Gastrocnemius medialis (tissue), 4 donors: Measurements from ENCODE around the gene GOLGA3. TPM values are rescaled to one million over a fixed set of nuclear protein-coding genes. Genes with fewer than 3 reads are reported as not detected.

Source experiments
- ATAC-seq, 2 donors: fragments of 150-250 bp; one replicate each; pipeline ENCODE4 v1.9.1; 2016
- DNase-seq, 2 donors: peaks; one replicate each; pipeline ENCODE4 v3.0.0-alpha.2; 2019
- H3K27ac ChIP-seq, 4 donors: fragments of 200-600 bp; sonication (generic); 1 replicate in 1 of 4; 2 replicates in 3 of 4; pipeline ENCODE4 v1.5.1; 2016 to 2018; ENCODE audit warnings: mild to moderate bottlenecking in 2 of 4, moderate library complexity in 1 of 4
- H3K27me3 ChIP-seq, 3 donors: fragments of 200-600 bp; sonication (generic) in 2 of 3; 1 replicate in 1 of 3; 2 replicates in 2 of 3; pipeline versions ENCODE4 v1.5.1 to v1.6.0; 2016 to 2019; ENCODE audit warnings: mild to moderate bottlenecking in 1 of 3, moderate library complexity in 1 of 3
- H3K36me3 ChIP-seq, 2 donors: fragments of 200-600 bp; sonication (generic) in 1 of 2; one replicate each; pipeline ENCODE4 v1.5.1; 2017 to 2018
- H3K4me1 ChIP-seq, 2 donors: fragments of 200-600 bp; sonication (generic) in 1 of 2; one replicate each; pipeline ENCODE4 v1.5.1; 2016 to 2017; ENCODE audit warnings: mild to moderate bottlenecking in 2 of 2
- H3K4me3 ChIP-seq, 4 donors: fragments of 200-600 bp; sonication (generic) in 3 of 4; 1 replicate in 1 of 4; 2 replicates in 3 of 4; pipeline ENCODE4 v1.5.1; 2016 to 2019; ENCODE audit warnings: mild to moderate bottlenecking in 2 of 4
- H3K9me3 ChIP-seq, 3 donors: fragments of 200-600 bp; sonication (generic) in 2 of 3; 1 replicate in 1 of 3; 2 replicates in 2 of 3; pipeline ENCODE4 v1.5.1; 2016 to 2019
- POLR2A ChIP-seq, 2 donors: fragments of 450-650 bp; IDR thresholded peaks; one replicate each; pipeline ENCODE4 v1.6.1; 2017; ENCODE audit warnings: antibody characterized with exemption in 2 of 2, mild to moderate bottlenecking in 2 of 2, moderate library complexity in 2 of 2
- in situ Hi-C, 4 donors: fragments of 200-750 bp; cut with MboI; loops; one replicate each; pipeline versions ENCODE4 v1.15.0 to v1.8.0; 2017; ENCODE audit warnings: low sequenced_read_pairs in 4 of 4
- intact Hi-C: fragments of 100-400 bp; cut with DNase I; formaldehyde crosslinking; loops from one replicate; pipeline ENCODE4 v1.15.1; 2023; ENCODE audit warnings: low total_unique reads
- total RNA-seq, 4 donors: library from RNA; depleted of rRNA; stranded (reverse); fragments of >200 nt; gene quantifications; one replicate each; pipeline versions ENCODE4 v1.1.0 to v1.2.3, GENCODE V29; 2016
- TF ChIP-seq, protein P1 (sequence below), 5 experiments: fragments of 450-650 bp in 3 of 5; fragments of 200-600 bp in 2 of 5; sonication (generic) in 2 of 5; IDR thresholded peaks in 4 of 5; conservative IDR thresholded peaks in 1 of 5; 1 replicate in 4 of 5; 2 replicates in 1 of 5; pipeline ENCODE4 v1.5.1; 2016 to 2019; ENCODE audit warnings: antibody characterized with exemption in 5 of 5, mild to moderate bottlenecking in 3 of 5, moderate library complexity in 3 of 5

The GOLGA3 gene
- total RNA-seq, 4 donors from 2014 or later: 30.0 to 50.0 (median 39.6) TPM

DNA sequence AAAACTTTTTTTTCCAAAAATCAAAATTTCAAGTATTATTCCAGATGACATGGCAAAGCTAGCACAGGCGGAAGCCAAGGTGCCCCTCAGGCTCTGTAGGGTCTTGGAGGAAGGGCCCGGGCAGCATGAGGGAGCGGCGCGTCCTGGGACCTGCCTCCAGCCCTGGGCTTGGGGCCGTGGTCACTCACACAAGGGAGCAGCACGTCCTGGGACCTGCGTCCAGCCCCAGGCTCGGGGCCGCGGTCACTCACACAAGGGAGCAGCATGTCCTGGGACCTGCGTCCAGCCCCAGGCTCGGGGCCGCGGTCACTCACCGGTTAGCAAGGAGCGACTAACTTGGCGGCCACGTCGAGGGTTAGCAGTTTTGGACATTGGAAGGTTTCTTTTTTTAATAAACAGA lies 11.9 kb upstream of the GOLGA3 start:
- TF ChIP-seq, protein P1, sequence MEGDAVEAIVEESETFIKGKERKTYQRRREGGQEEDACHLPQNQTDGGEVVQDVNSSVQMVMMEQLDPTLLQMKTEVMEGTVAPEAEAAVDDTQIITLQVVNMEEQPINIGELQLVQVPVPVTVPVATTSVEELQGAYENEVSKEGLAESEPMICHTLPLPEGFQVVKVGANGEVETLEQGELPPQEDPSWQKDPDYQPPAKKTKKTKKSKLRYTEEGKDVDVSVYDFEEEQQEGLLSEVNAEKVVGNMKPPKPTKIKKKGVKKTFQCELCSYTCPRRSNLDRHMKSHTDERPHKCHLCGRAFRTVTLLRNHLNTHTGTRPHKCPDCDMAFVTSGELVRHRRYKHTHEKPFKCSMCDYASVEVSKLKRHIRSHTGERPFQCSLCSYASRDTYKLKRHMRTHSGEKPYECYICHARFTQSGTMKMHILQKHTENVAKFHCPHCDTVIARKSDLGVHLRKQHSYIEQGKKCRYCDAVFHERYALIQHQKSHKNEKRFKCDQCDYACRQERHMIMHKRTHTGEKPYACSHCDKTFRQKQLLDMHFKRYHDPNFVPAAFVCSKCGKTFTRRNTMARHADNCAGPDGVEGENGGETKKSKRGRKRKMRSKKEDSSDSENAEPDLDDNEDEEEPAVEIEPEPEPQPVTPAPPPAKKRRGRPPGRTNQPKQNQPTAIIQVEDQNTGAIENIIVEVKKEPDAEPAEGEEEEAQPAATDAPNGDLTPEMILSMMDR (IDR thresholded peaks at IDR 0.05 in 4 of 5, conservative IDR thresholded peaks at IDR 0.05 in 1 of 5): no peak
- TF ChIP-seq POLR2A (IDR thresholded peaks at IDR 0.05): no peak
- H3K4me3 ChIP-seq: no peak overlapping the region
- H3K4me1 ChIP-seq: no peaks in the 10 kb centered on the region
- in situ Hi-C loops: no loop called here
- ATAC-seq: no peak
- no peaks in the 10 kb centered on the region for H3K9me3 ChIP-seq
- DNase-seq: no peak
- H3K27ac ChIP-seq: no peak overlapping the region
- no peaks in the 10 kb centered on the region for H3K27me3 ChIP-seq
- intact Hi-C loops: no loop called here
- H3K36me3 ChIP-seq: peaks cover 0 to 53% of the 10 kb centered on the region in 2 donors

DNA sequence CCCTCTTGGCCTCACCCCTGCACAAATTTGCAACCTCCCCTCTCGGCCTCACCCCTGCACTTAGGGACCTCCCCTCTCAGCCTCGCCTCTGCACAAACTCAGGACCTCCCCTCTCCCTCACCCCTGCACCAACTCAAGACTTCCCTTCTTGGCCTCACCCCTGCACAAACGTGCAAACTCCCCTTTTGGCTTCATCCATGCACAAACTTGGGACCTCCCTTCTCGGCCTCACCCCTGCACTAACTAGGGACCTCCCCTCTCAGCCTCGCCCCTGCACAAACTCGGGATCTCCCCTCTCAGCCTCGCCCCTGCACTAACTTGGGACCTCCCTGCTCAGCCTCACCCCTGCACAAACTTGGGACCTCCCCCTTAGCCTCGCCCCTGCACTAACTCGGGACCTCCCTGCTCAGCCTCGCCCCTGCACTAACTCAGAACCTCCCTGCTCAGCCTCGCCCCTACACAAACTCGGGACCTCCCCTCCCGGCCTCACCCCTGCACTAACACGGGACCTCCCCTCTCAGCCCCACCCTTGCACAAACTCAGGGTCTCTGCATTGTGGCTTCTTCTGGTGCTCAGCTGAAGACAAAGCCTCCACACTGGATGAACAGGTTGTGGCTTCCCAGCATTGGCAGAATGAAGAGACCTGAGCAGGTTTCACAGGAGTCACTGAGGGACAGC lies 11.0 kb upstream of the GOLGA3 start:
- no peak for DNase-seq
- intact Hi-C loops (no loop called here), in situ Hi-C loops (no loop called here)
- Histone ChIP-seq H3K4me3 (no peak overlapping the region), H3K4me1 (no peaks in the 10 kb centered on the region), H3K27me3 (no peaks in the 10 kb centered on the region), H3K9me3 (no peaks in the 10 kb centered on the region), H3K36me3 (peaks cover 0 to 46% of the 10 kb centered on the region in 2 donors), H3K27ac (no peak overlapping the region)
- no peak for TF ChIP-seq POLR2A (IDR thresholded peaks at IDR 0.05)
- TF ChIP-seq, protein P1 (IDR thresholded peaks at IDR 0.05 in 4 of 5, conservative IDR thresholded peaks at IDR 0.05 in 1 of 5): no peak
- no peak for ATAC-seq

DNA sequence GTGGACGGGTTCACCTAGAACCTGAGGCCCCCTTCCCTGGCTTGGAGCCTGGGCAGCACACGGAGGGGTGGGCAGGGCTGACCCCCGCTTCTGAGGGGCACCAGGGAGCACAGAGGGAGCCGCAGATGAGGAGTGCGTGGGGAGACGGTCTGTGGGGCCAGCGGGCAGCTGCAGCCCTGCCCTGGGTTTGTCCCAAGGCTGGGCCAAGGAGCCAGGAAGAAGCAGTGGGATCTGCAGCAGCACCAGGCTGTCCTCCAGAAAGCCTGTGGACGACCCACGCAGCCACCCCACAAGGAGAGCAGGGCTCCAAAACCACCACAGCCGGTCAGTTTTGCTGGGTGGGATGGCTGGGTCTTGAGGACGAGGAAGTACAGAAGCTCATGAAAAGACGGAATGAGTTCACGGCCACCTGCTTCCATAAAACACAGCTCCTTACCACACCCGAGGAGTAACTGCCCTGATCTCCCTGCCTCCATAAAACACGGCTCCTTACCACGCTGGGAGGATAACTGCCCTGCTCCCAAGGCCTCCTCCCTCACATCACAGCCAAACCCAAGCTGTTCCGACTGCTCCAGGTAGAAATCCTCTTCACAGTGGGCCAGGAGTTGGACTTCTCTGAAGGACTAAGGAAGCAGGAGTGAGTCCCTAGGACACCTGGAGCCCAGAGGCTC lies 9.9 kb upstream of the GOLGA3 start:
- intact Hi-C loops: no loop called here
- H3K36me3 ChIP-seq: peaks cover 0 to 36% of the 10 kb centered on the region in 2 donors
- ATAC-seq: no peak
- no peaks in the 10 kb centered on the region for H3K27me3 ChIP-seq
- H3K4me1 ChIP-seq: no peaks in the 10 kb centered on the region
- no peak for TF ChIP-seq POLR2A (IDR thresholded peaks at IDR 0.05)
- TF ChIP-seq, protein P1 (IDR thresholded peaks at IDR 0.05 in 4 of 5, conservative IDR thresholded peaks at IDR 0.05 in 1 of 5): no peak
- in situ Hi-C loops: no loop called here
- no peaks in the 10 kb centered on the region for H3K9me3 ChIP-seq
- H3K27ac ChIP-seq: no peak overlapping the region
- no peak overlapping the region for H3K4me3 ChIP-seq
- no peak for DNase-seq

DNA sequence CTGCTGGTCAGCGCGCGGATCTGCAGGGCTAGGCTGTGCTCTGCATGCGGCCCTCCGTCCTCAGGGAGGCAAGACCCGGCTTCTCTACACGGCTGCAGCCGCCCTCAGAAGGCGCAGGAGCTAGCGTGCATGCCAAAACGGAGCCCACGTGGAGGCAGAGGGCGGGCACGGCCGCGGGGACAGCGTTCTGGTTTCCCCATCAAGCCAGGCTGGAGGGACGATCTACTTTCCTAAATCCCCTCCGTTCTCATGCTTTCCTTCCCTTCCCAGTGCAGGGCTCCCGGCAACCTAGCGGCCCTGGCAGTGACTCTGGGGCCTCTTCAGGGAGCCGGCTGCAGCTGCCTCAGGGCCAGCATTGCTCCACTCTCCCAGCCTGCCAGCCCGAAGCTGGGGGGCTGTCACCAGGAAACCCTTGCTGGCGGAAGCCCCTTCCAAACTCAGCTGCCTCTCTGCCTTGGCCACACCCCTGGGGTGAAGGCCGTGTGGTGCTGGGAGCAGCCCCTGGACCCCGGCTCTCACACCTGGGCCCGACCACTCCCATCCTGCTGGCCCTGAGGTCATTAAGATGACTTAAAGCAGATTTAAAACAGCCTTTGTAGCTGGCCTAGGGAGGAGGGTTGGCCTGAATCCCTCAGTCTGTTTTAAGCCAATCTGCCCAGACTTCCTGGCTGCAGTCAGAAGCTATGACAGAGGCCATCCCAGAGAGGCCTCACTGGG lies 9.2 kb upstream of the GOLGA3 start:
- Histone ChIP-seq H3K27ac (no peak overlapping the region), H3K9me3 (no peaks in the 10 kb centered on the region), H3K4me1 (no peaks in the 10 kb centered on the region), H3K4me3 (no peak overlapping the region), H3K36me3 (peaks cover 0 to 29% of the 10 kb centered on the region in 2 donors), H3K27me3 (no peaks in the 10 kb centered on the region)
- DNase-seq (peak in 1 of 2 donors; percentile 18), ATAC-seq (peak in 1 of 2 donors; percentile 39)
- intact Hi-C loops: no loop called here
- TF ChIP-seq, protein P1 (IDR thresholded peaks at IDR 0.05 in 4 of 5, conservative IDR thresholded peaks at IDR 0.05 in 1 of 5): no peak
- no peak for TF ChIP-seq POLR2A (IDR thresholded peaks at IDR 0.05)
- in situ Hi-C loops: no loop called here
